Measurements from ENCODE around the gene POLR2L. TPM values are rescaled to one million over a fixed set of nuclear protein-coding genes. Genes with fewer than 3 reads are reported as not detected.

The POLR2L gene
- total RNA-seq, 1 donor from 2014 or later, result 142 TPM

GRCh38 chr11:831961-832528, 10.3 kb downstream of the POLR2L start:
- Mint-ChIP-seq H3K4me1 (ENCODE audit: low read depth) (peaks cover 57% of the 10 kb centered on the region), H3K27me3 (ENCODE audit: low read depth) (no peaks in the 10 kb centered on the region), H3K9me3 (ENCODE audit: low read depth) (no peaks in the 10 kb centered on the region), H3K36me3 (ENCODE audit: low read depth) (no peaks in the 10 kb centered on the region), H3K27ac (ENCODE audit: unreplicated experiment) (peak overlapping the region; percentile 87), H3K4me3 (ENCODE audit: unreplicated experiment) (peak overlapping the region; percentile 61)
- TF ChIP-seq, protein P1, sequence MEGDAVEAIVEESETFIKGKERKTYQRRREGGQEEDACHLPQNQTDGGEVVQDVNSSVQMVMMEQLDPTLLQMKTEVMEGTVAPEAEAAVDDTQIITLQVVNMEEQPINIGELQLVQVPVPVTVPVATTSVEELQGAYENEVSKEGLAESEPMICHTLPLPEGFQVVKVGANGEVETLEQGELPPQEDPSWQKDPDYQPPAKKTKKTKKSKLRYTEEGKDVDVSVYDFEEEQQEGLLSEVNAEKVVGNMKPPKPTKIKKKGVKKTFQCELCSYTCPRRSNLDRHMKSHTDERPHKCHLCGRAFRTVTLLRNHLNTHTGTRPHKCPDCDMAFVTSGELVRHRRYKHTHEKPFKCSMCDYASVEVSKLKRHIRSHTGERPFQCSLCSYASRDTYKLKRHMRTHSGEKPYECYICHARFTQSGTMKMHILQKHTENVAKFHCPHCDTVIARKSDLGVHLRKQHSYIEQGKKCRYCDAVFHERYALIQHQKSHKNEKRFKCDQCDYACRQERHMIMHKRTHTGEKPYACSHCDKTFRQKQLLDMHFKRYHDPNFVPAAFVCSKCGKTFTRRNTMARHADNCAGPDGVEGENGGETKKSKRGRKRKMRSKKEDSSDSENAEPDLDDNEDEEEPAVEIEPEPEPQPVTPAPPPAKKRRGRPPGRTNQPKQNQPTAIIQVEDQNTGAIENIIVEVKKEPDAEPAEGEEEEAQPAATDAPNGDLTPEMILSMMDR (IDR thresholded peaks at IDR 0.05), result no peak
- DNase-seq (ENCODE audit: low spot score), result no peak

DNA sequence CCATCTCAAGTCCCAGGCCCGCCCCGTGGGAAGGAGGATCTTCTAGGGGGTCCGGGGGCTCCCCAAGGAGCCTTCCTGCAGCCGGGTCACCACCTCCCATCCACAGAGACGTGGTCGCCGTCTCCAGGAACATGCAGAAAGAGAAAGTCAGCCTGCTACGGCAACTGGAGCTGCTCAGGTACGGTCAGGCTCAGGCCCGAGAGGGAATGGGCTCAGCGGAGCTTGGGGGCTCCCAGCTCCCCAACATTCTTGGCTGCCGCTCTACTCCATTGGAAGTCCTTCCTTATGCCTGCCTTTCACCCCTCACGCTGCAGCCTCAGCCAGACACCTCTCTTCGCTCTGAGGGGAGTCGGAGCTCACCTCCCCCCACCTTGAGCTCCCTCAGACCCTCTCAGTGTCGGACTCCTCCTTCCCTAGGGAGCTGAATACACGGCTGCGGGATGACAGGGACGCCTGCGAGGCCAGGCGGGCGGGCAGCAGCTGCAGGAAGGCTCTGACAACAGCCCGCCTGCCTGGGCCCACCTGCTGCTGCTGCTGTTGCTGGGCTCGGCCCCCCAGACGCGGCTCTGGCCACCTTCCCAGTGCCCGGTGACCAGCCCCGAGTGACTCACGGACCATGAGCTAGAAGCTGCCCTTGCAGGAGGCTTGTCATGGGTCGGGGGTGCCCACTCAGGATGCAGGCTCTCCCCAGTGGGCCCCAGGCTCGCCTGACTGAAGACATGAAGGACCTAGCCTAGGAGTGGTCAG, 11.0 kb downstream of the POLR2L start:
- no peak for DNase-seq (ENCODE audit: low spot score)
- peak overlapping the region; percentile 87 for H3K27ac Mint-ChIP-seq (ENCODE audit: unreplicated experiment)
- no peaks in the 10 kb centered on the region for H3K36me3 Mint-ChIP-seq (ENCODE audit: low read depth)
- H3K9me3 Mint-ChIP-seq (ENCODE audit: low read depth), result no peaks in the 10 kb centered on the region
- peak overlapping the region; percentile 60 for H3K4me3 Mint-ChIP-seq (ENCODE audit: unreplicated experiment)
- H3K4me1 Mint-ChIP-seq (ENCODE audit: low read depth), result peaks cover 61% of the 10 kb centered on the region
- TF ChIP-seq, protein P1 (IDR thresholded peaks at IDR 0.05), result no peak
- H3K27me3 Mint-ChIP-seq (ENCODE audit: low read depth), result no peaks in the 10 kb centered on the region

GRCh38 chr11:830295-831117, 11.8 kb downstream of the POLR2L start:
- H3K36me3 Mint-ChIP-seq (ENCODE audit: low read depth), result no peaks in the 10 kb centered on the region
- H3K4me3 Mint-ChIP-seq (ENCODE audit: unreplicated experiment), result peak overlapping the region; percentile 61
- H3K4me1 Mint-ChIP-seq (ENCODE audit: low read depth), result peaks cover 61% of the 10 kb centered on the region
- H3K27ac Mint-ChIP-seq (ENCODE audit: unreplicated experiment), result no peak overlapping the region
- TF ChIP-seq, protein P1 (IDR thresholded peaks at IDR 0.05), result no peak
- DNase-seq (ENCODE audit: low spot score), result no peak
- no peaks in the 10 kb centered on the region for H3K27me3 Mint-ChIP-seq (ENCODE audit: low read depth)
- H3K9me3 Mint-ChIP-seq (ENCODE audit: low read depth), result no peaks in the 10 kb centered on the region

DNA sequence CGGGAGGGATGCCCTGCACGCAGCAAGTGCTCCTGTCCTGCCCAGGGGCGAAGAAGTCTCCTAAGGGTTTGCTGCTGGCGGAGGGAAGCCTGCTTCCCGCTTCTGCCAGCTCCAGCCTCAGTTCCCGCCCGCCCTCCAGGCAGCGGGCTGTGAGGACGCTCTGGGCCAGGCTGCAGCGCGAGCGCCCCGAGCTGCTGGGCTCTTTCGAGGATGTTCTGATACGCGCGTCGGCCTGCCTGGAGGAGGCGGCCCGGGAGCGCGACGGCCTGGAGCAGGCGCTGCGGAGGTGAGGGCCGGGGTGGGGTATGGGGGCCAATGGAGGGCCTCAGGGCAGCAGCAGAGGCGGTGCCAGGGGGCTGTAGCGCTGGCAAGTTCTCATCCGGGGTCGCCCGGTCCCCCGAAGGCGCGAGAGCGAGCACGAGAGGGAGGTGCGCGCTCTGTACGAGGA, 12.5 kb downstream of the POLR2L start:
- TF ChIP-seq, protein P1 (IDR thresholded peaks at IDR 0.05), result no peak
- no peak overlapping the region for H3K27ac Mint-ChIP-seq (ENCODE audit: unreplicated experiment)
- H3K4me1 Mint-ChIP-seq (ENCODE audit: low read depth), result peaks cover 56% of the 10 kb centered on the region
- peak overlapping the region; percentile 25 for H3K4me3 Mint-ChIP-seq (ENCODE audit: unreplicated experiment)
- DNase-seq (ENCODE audit: low spot score), result no peak
- H3K27me3 Mint-ChIP-seq (ENCODE audit: low read depth), result no peaks in the 10 kb centered on the region
- no peaks in the 10 kb centered on the region for H3K9me3 Mint-ChIP-seq (ENCODE audit: low read depth)
- peaks cover 2% of the 10 kb centered on the region for H3K36me3 Mint-ChIP-seq (ENCODE audit: low read depth)

Measured in chondrocyte (in vitro differentiated cells).